Upper lobe of left lung (tissue), 6 donors: ENCODE data around the gene LLCFC1. TPM values are rescaled to one million over a fixed set of nuclear protein-coding genes. Genes with fewer than 3 reads are reported as not detected.

Experiments used
- ATAC-seq, 2 donors: fragments of 200-7000 bp; cut with Tn5 transposase; one replicate each; pipeline ENCODE4 v1.9.1; 2022; ENCODE audit warnings: mild to moderate bottlenecking in 2 of 2, moderate library complexity in 2 of 2; ENCODE audit not compliant: low FRiP score in 2 of 2
- DNase-seq, 2 donors: peaks; one replicate each; pipeline ENCODE4 v3.0.0-alpha.2; 2019 to 2020
- H3K27ac ChIP-seq, 4 donors: fragments of 200-600 bp; sonication (generic); one replicate each; pipeline ENCODE4 v1.5.1; 2016 to 2019
- H3K27me3 ChIP-seq, 4 donors: fragments of 200-600 bp; sonication (generic); one replicate each; pipeline ENCODE4 v1.5.1; 2017 to 2019
- H3K36me3 ChIP-seq, 4 donors: fragments of 200-600 bp; sonication (generic); one replicate each; pipeline ENCODE4 v1.5.1; 2016 to 2019
- H3K4me1 ChIP-seq, 4 donors: fragments of 200-600 bp; sonication (generic); one replicate each; pipeline ENCODE4 v1.5.1; 2018 to 2019
- H3K4me3 ChIP-seq, 4 donors: fragments of 200-600 bp; sonication (generic); one replicate each; pipeline ENCODE4 v1.5.1; 2017 to 2019; ENCODE audit warnings: mild to moderate bottlenecking in 2 of 4, moderate library complexity in 1 of 4
- H3K9me3 ChIP-seq, 4 donors: fragments of 200-600 bp; sonication (generic); one replicate each; pipeline ENCODE4 v1.5.1; 2018 to 2019
- CTCF ChIP-seq, 6 experiments: fragments of 450-650 bp in 4 of 6; fragments of 200-600 bp in 2 of 6; sonication (generic) in 2 of 6; IDR thresholded peaks; one replicate each; pipeline ENCODE4 v1.5.1; 2016 to 2019; ENCODE audit warnings: antibody characterized with exemption in 6 of 6
- EP300 ChIP-seq, 4 donors: sonication (generic); formaldehyde crosslinking; IDR thresholded peaks; one replicate each; pipeline ENCODE4 v1.5.1; 2017; ENCODE audit warnings: antibody characterized with exemption in 4 of 4, control low read depth in 2 of 4
- POLR2A ChIP-seq, 4 donors: fragments of 450-650 bp; IDR thresholded peaks; one replicate each; pipeline ENCODE4 v1.5.1; 2016 to 2017; ENCODE audit warnings: antibody characterized with exemption in 4 of 4, mild to moderate bottlenecking in 2 of 4
- POLR2AphosphoS5 ChIP-seq, 2 donors: sonication (generic); formaldehyde crosslinking; IDR thresholded peaks; one replicate each; pipeline ENCODE4 v1.5.1; 2017; ENCODE audit warnings: antibody characterized with exemption in 2 of 2
- WGBS, 2 donors: methylation state at CpG; one replicate each; pipeline ENCODE4 v1.1.5; 2017 to 2018; 5-methylcytosine and 5-hydroxymethylcytosine counted together
- total RNA-seq, 6 donors: library from RNA; depleted of rRNA in 4 of 6; stranded (reverse); fragments of >200 nt in 4 of 6; gene quantifications; one replicate each; pipeline versions ENCODE4 v1.1.0 to v1.2.1, GENCODE V29; 2016 to 2021
- donor health status: DM: no; HTN: no; CAD: no; lungs with moderate emphysema.
- donor health status: DM: no; HTN: yes; CAD: no; lungs with severe emphysema.

The LLCFC1 gene
- total RNA-seq, 6 donors from 2014 or later, result not detected

DNA sequence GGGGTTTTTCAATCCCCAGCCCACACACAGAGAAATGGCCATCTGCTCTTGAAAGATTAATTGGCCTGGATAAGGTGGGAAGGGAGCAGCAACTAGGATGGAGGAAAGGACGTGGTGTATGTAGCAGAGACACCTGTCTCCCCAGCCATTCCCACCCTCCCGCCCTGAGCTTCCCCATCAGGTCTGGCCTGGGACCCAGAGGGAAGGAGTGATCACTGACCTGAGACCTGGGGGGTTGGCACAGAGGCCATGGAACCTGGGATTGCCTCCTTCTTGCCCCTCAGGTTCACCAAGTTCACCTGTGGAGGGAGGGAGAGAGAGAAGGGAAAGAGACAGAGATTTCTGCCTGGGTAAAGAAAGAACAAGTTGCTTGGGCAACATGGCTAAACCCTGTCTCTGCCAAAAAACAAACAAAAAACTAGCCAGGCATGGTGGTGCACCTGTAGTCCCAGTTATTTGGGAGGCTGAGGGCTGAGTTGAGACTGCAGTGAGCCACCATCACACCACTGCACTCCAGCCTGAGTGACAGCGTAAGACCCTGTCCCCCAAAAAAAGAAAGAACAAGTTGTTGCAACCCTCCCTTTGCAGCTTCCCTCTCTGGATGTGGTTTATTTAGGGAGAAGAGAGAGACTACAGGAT lies 42.4 kb upstream of the LLCFC1 start:
- H3K9me3 ChIP-seq, result no peaks in the 10 kb centered on the region
- no peaks in the 10 kb centered on the region for H3K4me1 ChIP-seq
- ATAC-seq, result no peak
- H3K4me3 ChIP-seq, result no peak overlapping the region
- no peaks in the 10 kb centered on the region for H3K36me3 ChIP-seq
- H3K27me3 ChIP-seq, result no peaks in the 10 kb centered on the region
- no peak overlapping the region for H3K27ac ChIP-seq
- DNase-seq, result no peak
- no peak for TF ChIP-seq EP300 (IDR thresholded peaks at IDR 0.05)
- no peak for TF ChIP-seq CTCF (IDR thresholded peaks at IDR 0.05)
- TF ChIP-seq POLR2AphosphoS5 (IDR thresholded peaks at IDR 0.05), result no peak
- no peak for TF ChIP-seq POLR2A (IDR thresholded peaks at IDR 0.05)
- WGBS, 2 donors, result 83 to 93% methylated on average over 3 of the region's 3 CpGs

DNA sequence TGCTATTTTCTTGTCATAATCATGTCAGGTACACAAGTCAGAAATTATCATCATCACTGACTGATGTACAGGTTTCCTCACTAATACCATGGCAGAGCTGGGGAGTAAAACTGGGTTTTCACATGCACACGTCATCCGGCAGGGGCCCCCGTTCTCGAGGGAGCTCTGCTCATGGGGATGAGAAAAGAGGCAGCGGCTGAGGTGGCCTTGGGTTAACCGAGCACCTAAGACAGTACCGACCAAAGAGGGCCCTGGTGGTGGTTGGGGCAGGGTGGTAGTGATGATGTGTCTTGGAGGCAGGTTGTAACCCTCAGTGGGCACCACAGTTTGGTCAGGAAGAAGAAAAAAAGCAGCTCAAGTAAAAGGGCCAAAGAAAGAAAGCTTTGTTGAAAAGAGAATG lies 41.6 kb upstream of the LLCFC1 start:
- Histone ChIP-seq H3K4me3 (no peak overlapping the region), H3K4me1 (no peaks in the 10 kb centered on the region), H3K9me3 (no peaks in the 10 kb centered on the region), H3K27ac (no peak overlapping the region), H3K36me3 (no peaks in the 10 kb centered on the region), H3K27me3 (no peaks in the 10 kb centered on the region)
- no peak for TF ChIP-seq POLR2AphosphoS5 (IDR thresholded peaks at IDR 0.05)
- no peak for TF ChIP-seq EP300 (IDR thresholded peaks at IDR 0.05)
- TF ChIP-seq POLR2A (IDR thresholded peaks at IDR 0.05), result no peak
- no peak for TF ChIP-seq CTCF (IDR thresholded peaks at IDR 0.05)
- 89 to 92% methylated on average over 7 of the region's 7 CpGs for WGBS, 2 donors
- DNase-seq (no peak), ATAC-seq (peak in 1 of 2 donors; percentile 26)

DNA sequence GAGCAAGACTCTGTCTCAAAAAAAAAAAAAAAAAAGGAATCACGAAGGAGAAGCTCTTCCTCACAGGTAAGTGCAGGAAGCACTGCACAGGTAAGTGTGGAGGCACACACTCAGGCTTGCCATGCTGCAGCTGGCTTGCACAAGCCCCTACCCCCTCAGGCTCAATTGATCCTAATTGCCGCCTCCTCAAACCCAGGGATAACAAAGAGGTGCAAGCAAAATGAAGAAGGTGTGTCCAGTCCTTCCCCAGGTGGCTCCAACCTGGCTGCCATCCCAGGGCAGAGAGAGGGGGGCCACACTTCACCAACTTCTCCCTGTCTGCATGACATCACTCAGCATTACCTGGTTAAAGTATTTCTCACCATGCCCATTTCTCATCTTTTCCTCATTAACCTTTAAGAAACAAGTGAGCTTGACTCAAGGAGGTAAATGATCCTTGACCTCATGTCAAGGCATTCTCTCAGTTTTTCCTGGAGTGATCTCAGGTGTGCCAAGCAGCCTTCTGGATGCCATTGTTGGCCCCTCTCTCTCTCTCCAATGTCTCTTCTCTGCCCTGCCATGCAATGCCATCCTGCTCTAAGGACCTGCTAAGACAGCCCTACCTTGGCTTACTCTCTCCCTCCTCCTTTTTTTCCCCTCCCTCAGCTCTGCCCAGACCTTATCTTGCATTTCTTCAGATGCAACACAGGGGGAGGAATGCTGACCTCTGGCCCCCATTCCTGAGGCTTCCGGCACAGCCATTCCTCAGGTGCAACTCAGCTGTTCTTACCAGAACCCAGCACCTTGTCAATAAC lies 40.7 kb upstream of the LLCFC1 start:
- H3K27ac ChIP-seq, result no peak overlapping the region
- peak in 1 of 2 donors; percentile 55 for DNase-seq

DNA sequence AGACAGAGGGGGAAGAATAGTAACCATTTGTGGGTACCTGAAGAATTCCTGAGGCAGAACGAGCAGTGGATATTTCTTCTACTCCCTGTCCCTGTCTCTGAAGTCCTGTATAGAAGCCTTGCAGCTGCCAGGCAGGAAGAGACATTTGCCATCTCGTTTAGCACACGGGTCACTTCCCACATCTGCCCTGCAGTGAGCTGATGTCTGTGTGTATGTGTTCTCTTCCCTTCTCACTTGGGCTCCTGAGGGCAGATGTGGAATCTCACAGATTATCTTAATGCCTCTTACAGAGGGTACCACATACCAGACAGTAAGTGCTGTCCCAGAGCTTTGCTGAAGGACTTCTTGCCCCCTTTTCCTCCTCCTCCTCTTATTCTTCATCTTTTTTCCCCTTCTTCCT lies 39.6 kb upstream of the LLCFC1 start:
- ATAC-seq, result no peak
- WGBS, 2 donors, result 24 to 32% methylated on average over 3 of the region's 3 CpGs
- H3K27ac ChIP-seq, result no peak overlapping the region

More for the DNA sequence above, 40.7 kb upstream of the LLCFC1 start:
- ATAC-seq, result peak; percentile 36 to 67
- WGBS, 2 donors, result 55 to 60% methylated on average over 3 of the region's 3 CpGs
- Histone ChIP-seq H3K27me3 (no peaks in the 10 kb centered on the region), H3K9me3 (no peaks in the 10 kb centered on the region), H3K4me1 (no peaks in the 10 kb centered on the region), H3K4me3 (no peak overlapping the region), H3K36me3 (no peaks in the 10 kb centered on the region)
- no peak for TF ChIP-seq POLR2AphosphoS5 (IDR thresholded peaks at IDR 0.05)
- TF ChIP-seq CTCF (IDR thresholded peaks at IDR 0.05), result no peak
- TF ChIP-seq EP300 (IDR thresholded peaks at IDR 0.05), result no peak
- TF ChIP-seq POLR2A (IDR thresholded peaks at IDR 0.05), result no peak

More for the DNA sequence above, 39.6 kb upstream of the LLCFC1 start:
- DNase-seq, result no peak
- no peaks in the 10 kb centered on the region for H3K36me3 ChIP-seq
- H3K27me3 ChIP-seq, result no peaks in the 10 kb centered on the region
- peaks cover 0 to 6% (median 3%) of the 10 kb centered on the region in 4 donors for H3K9me3 ChIP-seq
- H3K4me1 ChIP-seq, result no peaks in the 10 kb centered on the region
- no peak overlapping the region for H3K4me3 ChIP-seq
- TF ChIP-seq CTCF (IDR thresholded peaks at IDR 0.05) (no peak), EP300 (IDR thresholded peaks at IDR 0.05) (no peak), POLR2A (IDR thresholded peaks at IDR 0.05) (no peak), POLR2AphosphoS5 (IDR thresholded peaks at IDR 0.05) (no peak)
